GM10266 (cell line): ENCODE data around the gene HIVEP3.

ENCODE experiments used
- DNase-seq: peaks from one replicate; pipeline ENCODE4 v3.0.0; 2012; ENCODE audit errors: extremely low spot score
- TF ChIP-seq, protein P1 (sequence below): IDR thresholded peaks from 2 replicates; pipeline ENCODE4 v1.5.1; 2012; ENCODE audit warnings: mild to moderate bottlenecking, low read depth; ENCODE audit not compliant: control insufficient read depth, insufficient read depth; ENCODE audit errors: missing control alignments

The HIVEP3 gene

DNA sequence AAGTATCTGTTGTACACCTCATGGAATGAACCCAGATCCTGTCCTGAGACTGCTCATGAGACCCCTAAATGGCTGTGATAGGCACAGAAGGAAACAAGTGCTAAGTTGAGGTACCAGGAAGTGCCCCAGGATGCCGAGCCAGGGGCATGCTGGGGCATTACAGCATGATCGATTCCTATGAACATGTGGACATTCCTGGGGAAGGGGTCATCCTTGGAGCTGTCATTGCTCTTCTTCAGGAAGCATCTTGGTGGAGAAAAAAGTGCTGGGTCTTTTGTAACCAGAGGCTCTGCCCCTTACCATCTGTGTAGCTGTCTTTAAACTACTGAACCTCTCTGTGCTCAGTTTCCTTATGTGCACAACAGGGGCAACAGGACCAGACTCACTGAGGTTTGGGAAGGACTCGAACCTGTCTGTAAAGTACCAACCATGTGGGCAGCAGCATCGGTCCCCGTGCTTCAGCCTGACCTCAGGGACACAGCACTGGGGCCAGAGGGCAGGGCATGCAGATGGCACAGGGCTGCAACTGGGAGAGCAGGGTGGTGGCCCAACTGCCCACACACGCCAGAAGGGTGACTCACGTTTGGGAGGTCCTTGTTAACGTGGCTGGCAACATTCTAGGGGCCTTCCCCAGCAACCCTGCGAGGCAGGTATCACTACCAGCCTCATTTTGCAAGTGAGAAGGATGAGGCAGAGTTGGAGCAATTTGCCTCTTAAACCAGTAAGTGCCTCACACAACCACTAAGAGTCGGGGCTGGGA lies 291.9 kb downstream of the HIVEP3 start:
- TF ChIP-seq, protein P1, sequence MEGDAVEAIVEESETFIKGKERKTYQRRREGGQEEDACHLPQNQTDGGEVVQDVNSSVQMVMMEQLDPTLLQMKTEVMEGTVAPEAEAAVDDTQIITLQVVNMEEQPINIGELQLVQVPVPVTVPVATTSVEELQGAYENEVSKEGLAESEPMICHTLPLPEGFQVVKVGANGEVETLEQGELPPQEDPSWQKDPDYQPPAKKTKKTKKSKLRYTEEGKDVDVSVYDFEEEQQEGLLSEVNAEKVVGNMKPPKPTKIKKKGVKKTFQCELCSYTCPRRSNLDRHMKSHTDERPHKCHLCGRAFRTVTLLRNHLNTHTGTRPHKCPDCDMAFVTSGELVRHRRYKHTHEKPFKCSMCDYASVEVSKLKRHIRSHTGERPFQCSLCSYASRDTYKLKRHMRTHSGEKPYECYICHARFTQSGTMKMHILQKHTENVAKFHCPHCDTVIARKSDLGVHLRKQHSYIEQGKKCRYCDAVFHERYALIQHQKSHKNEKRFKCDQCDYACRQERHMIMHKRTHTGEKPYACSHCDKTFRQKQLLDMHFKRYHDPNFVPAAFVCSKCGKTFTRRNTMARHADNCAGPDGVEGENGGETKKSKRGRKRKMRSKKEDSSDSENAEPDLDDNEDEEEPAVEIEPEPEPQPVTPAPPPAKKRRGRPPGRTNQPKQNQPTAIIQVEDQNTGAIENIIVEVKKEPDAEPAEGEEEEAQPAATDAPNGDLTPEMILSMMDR, result no peak
- DNase-seq, result no peak

DNA sequence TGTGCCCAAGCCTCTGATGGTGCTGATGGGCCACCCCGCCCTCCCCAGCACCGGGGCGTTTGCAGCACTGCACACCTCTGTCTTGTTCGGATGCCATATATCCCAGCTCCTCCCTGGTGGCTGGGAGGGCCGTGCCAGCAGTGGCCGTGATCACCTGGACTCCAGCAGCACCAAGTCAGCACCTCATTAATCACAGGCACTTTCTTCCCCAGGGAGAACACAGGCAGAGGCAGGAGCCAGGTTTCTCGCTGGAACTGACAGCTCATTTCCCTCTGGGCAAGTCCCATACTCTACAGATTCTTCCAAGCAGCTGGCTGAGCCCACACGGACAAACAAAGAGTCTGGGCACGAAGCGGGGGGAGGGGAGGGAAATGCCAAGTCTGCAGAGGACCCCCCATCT lies 292.6 kb downstream of the HIVEP3 start:
- DNase-seq, result no peak
- TF ChIP-seq, protein P1, result no peak

DNA sequence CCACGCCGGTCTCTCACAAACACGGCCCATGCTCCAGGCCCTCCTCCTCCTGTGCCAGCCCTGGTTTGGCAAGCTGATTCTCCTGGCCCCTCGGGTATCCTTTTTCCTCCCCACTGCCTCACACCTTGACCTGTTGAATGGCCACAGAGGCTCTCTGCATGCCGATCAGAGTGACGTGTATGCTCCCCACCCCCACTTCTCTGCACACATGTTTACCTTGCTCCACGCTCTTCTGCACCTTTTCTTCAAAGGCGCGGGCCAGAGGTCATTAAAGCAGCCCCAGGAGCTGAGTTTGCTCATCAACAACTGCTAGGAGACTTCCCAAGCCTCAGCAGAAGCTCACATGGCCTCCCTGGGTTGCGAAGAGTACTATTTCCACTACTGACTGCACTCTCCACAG lies 295.0 kb downstream of the HIVEP3 start:
- TF ChIP-seq, protein P1, result no peak
- no peak for DNase-seq

DNA sequence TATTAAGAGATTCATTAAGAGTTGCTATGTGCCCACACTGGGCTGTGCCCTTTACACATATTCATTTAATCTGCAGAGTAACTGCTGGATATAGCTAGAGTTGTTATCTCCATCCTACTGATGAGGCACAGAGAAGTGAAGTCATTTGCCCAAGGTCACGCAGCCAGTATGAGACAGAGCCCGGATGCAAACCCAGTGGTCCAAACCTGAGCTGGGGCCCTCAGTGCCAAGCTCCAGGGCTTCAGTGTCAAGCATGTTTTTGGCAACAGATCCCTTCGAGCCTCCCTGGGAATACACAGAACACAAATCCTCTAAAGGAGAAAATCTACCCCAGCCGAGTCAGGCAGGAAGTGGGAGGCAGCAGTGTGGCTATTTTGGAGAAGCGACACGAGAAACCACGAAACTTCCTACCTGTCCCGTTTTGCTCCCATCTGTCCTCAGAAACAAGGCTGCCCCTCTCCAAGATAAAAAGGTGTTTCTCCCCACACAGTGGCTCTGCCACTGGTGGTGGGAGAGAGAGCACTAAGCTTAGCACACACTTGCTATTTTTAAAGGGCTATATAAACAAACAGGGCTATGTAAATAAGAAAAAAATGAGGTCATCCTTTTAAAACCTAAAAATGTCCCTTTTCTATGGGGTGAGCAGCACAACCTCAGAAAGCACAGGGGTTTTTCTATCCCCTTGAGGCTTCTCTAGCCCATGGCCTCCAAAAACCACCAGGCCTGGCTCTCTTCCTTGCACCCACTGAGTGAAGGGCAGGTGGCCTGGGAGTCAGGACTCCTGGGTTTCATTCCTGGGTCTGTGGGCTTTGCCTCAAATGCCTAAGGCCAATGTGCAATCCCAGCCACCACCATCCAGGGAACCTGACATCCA lies 295.6 kb downstream of the HIVEP3 start:
- peak; percentile 85 for DNase-seq
- TF ChIP-seq, protein P1, result no peak

DNA sequence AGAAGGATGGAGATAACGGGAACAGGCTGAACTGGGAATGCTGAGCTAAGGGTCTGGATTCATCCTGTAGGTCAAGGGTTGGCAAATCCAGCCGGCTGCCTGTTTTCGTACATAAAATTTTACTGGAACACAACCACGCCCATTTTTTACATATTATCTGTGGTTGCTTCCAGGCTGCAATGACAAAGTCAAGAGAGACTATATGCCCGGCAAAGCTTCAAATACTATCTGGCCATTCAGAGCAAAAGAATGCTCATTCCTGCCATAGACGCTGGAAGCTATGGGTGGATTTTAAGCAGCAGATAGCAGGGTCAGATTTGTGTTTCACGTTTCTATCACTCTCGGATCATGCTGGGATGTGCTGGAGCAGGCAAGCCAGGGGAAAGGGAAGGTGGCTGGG lies 296.3 kb downstream of the HIVEP3 start:
- TF ChIP-seq, protein P1, result no peak
- DNase-seq, result no peak

DNA sequence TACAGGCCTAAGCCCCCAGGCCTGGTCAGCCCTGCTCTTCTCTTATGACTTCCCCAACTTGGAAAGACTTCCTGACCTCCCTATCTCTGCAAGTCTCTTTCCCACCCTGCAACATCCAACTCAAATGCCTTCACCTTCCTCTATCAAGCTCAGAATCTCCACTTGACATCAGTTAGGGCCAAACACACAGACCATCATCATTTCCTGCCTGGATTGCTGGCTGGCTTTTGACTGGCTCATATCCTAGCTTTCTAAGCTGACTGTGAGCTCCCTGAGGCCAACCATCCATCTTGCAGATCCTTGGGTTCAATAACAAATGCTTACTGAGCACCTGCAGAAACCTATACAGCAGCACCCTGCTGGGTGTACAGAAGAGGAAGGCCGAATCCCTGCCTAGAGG lies 296.9 kb downstream of the HIVEP3 start:
- TF ChIP-seq, protein P1, result no peak

DNA sequence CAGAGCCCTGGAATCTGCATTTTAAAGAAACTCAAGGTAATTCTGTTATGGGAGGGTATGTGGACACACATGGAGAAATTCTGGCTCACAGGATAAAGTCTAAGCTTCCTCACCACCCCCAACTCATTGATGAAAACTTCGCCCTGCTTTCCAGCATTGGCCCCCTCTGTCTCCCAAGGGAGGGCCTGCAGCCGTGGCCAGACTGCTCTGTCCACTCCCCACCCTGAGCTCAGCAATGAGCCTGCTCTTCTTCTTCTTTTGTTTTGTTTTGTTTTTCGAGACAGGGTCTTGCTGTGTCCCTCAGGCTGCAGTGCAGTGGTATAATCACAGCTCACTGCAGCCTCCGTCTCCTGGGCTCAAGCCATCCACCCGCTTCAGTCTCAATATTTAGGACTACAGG lies 297.5 kb downstream of the HIVEP3 start:
- TF ChIP-seq, protein P1, result no peak
- no peak for DNase-seq

More for the DNA sequence above, 296.9 kb downstream of the HIVEP3 start:
- no peak for DNase-seq
